A673 (cell line): Measurements from ENCODE around the gene EFNA5. TPM values are rescaled to one million over a fixed set of nuclear protein-coding genes. Genes with fewer than 3 reads are reported as not detected.

Source experiments
- BruUV-seq: library from RNA; stranded (reverse); fragments of 400-500 nt; replicated peaks from 2 replicates; lab custom pipeline; 2021; lab: Mats Ljungman, UMichigan
- CTCF ChIA-PET: fragments of 300-600 bp; sonication (Branson Sonifier 250); formaldehyde crosslinking; loops from one replicate; lab custom pipeline; 2022; ENCODE audit warnings: antibody characterized with exemption; lab: Charles Lee
- POLR2A ChIA-PET: fragments of 300-600 bp; sonication (Branson Sonifier 250); formaldehyde crosslinking; loops from one replicate; lab custom pipeline; 2022; ENCODE audit warnings: antibody characterized with exemption; ENCODE audit not compliant: low non-redundant PET; lab: Charles Lee
- DNase-seq: peaks from one replicate; pipeline ENCODE4 v3.0.0-alpha.2; 2015; ENCODE audit warnings: low spot score
- H3K27ac ChIP-seq: fragments of 200-600 bp; sonication (generic); 2 replicates; pipeline ENCODE4 v1.5.1; 2016; ENCODE audit warnings: mixed run types, low read depth, mild to moderate bottlenecking, mixed read lengths, antibody characterized with exemption, low read length; ENCODE audit not compliant: poor library complexity, severe bottlenecking
- H3K27me3 ChIP-seq: fragments of 200-600 bp; sonication (generic); replicated peaks from 2 replicates; pipeline ENCODE4 v1.6.1; 2017; ENCODE audit warnings: mixed run types, low read depth, mild to moderate bottlenecking, mixed read lengths, antibody characterized with exemption, low read length; ENCODE audit not compliant: insufficient read depth, poor library complexity
- H3K36me3 ChIP-seq: fragments of 200-600 bp; sonication (generic); 2 replicates; pipeline ENCODE4 v1.6.1; 2016; ENCODE audit warnings: mixed run types, mild to moderate bottlenecking, mixed read lengths, antibody characterized with exemption, low read length; ENCODE audit not compliant: insufficient read depth, poor library complexity, severe bottlenecking
- H3K4me1 ChIP-seq: fragments of 200-600 bp; sonication (generic); 2 replicates; pipeline ENCODE4 v1.6.1; 2017; ENCODE audit warnings: mixed run types, mild to moderate bottlenecking, mixed read lengths, antibody characterized with exemption, low read length; ENCODE audit not compliant: insufficient read depth, poor library complexity, severe bottlenecking
- H3K4me3 ChIP-seq: fragments of 200-600 bp; sonication (generic); 2 replicates; pipeline ENCODE4 v1.5.1; 2016; ENCODE audit warnings: low read depth, mixed run types, mild to moderate bottlenecking, mixed read lengths, low read length; ENCODE audit not compliant: poor library complexity, severe bottlenecking
- H3K9me3 ChIP-seq: fragments of 200-600 bp; sonication (generic); 2 replicates; pipeline ENCODE4 v1.6.1; 2016; ENCODE audit warnings: mixed run types, low read depth, mild to moderate bottlenecking, mixed read lengths, antibody characterized with exemption, low read length; ENCODE audit not compliant: poor library complexity, severe bottlenecking
- EZH2 ChIP-seq: fragments of 200-600 bp; sonication (generic); IDR thresholded peaks from 2 replicates; pipeline ENCODE4 v1.6.1; 2017; ENCODE audit warnings: borderline replicate concordance, low read depth, mild to moderate bottlenecking, mixed read lengths, antibody characterized with exemption, low read length; ENCODE audit not compliant: poor library complexity, severe bottlenecking
- intact Hi-C: fragments of 100-400 bp; cut with micrococcal nuclease; formaldehyde crosslinking; loops from one replicate; pipeline ENCODE4 v1.10.0; 2022; ENCODE audit not compliant: unreplicated experiment
- total RNA-seq: library from RNA; stranded (reverse); gene quantifications from 2 replicates; pipeline ENCODE4 v1.2.3, GENCODE V29; 2021
- TF ChIP-seq, protein P1 (sequence below): fragments of 300-800, 200-600 bp; sonication (generic); conservative IDR thresholded peaks from 2 replicates; pipeline ENCODE4 v1.5.1; 2017; ENCODE audit warnings: low read depth, mild to moderate bottlenecking, antibody characterized with exemption, low read length, moderate library complexity, mixed read lengths

Gene EFNA5
- total RNA-seq, 1 experiment from 2014 or later = 16.7 TPM

DNA sequence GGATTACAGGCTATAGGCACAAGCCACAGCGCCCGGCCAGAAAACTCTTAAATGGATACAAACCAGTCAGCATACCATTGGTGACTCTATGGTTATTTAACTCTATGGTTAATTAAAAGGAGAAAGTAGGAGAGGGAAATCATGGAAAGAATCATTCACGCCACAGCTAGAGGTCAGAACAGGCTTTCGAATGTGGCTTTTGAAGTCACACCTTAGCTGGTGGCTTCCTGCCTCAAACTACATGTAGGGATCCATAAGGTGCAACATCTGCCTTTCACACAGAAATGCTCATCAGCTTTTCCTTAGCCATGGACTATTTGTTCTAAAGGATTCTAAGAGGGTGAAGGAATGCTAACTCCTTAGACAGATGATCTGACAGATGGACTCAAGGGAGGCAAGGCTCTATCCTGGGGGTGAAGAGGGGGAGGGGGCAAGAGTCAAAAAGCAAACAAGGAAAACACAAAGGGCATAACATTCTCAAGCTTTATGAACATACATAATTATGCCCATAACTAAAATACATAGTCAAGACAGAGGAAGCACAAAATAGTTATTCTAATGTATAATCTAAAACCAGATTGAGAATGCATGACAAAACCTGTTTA is 130.9 kb downstream of the EFNA5 start:
- no TSS peak for BruUV-seq
- Histone ChIP-seq H3K36me3 (no peaks in the 10 kb centered on the region), H3K4me3 (no peak overlapping the region), H3K27me3 (no peaks in the 10 kb centered on the region), H3K4me1 (peaks cover 13% of the 10 kb centered on the region), H3K27ac (no peak overlapping the region), H3K9me3 (no peaks in the 10 kb centered on the region)
- TF ChIP-seq, protein P1, sequence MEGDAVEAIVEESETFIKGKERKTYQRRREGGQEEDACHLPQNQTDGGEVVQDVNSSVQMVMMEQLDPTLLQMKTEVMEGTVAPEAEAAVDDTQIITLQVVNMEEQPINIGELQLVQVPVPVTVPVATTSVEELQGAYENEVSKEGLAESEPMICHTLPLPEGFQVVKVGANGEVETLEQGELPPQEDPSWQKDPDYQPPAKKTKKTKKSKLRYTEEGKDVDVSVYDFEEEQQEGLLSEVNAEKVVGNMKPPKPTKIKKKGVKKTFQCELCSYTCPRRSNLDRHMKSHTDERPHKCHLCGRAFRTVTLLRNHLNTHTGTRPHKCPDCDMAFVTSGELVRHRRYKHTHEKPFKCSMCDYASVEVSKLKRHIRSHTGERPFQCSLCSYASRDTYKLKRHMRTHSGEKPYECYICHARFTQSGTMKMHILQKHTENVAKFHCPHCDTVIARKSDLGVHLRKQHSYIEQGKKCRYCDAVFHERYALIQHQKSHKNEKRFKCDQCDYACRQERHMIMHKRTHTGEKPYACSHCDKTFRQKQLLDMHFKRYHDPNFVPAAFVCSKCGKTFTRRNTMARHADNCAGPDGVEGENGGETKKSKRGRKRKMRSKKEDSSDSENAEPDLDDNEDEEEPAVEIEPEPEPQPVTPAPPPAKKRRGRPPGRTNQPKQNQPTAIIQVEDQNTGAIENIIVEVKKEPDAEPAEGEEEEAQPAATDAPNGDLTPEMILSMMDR = no peak
- no peak for TF ChIP-seq EZH2
- POLR2A ChIA-PET = no interaction called here
- CTCF ChIA-PET = no interaction called here
- intact Hi-C loops = no loop called here
- DNase-seq = no peak

DNA sequence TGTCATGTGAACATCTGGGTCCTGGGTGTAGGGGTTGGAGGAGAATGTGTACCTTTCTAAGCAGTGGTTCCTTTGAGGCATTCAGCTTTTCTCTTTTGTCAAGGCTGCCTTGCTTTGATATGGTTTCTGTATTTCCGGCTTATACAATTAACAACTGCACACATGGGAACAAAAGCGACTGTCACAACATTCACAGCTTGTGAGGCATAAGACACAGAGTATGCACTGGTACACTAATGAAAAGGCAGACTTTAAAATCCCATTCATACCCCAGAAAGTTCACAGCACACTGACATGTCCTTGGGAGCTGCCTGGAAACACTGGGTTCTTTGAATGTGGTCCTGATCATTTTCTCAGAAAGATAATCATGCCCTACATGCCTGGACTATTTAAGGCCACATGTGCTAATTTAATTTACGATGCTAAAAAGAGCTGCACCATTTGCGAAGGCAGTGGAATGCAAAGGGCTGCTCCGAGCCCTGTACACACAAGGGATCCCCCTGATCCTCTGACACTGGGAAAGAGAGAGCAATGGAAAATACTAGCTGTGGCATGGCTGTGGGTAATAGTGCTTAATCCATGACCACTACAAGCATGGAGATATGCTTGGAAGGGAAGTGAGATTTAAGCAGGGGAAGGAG is 131.8 kb downstream of the EFNA5 start:
- intact Hi-C loops = no loop called here
- no peak for DNase-seq
- ChIA-PET CTCF (no interaction called here), POLR2A (no interaction called here)
- H3K4me1 ChIP-seq = peaks cover 13% of the 10 kb centered on the region
- H3K9me3 ChIP-seq = no peaks in the 10 kb centered on the region
- no peak overlapping the region for H3K27ac ChIP-seq
- H3K27me3 ChIP-seq = no peaks in the 10 kb centered on the region
- BruUV-seq = no TSS peak
- TF ChIP-seq, protein P1 = no peak
- H3K4me3 ChIP-seq = no peak overlapping the region
- H3K36me3 ChIP-seq = no peaks in the 10 kb centered on the region

DNA sequence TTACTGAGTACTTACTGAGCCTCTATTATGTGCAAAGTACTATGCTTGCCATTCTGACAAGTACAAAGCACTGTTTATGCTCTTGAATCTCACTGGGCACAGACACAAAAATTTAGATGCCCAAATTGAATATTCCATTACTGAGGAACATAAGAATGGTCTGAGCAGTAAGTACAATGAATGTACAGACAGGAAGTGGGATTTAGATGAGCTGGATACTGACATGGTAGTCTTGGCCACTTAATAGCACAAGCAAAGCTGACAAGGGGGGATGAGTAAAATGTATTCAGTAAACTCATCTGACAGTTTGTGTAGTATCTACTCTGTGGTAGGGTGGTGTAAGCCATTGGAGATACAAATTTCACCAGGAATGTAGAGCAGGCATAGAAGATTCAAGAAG is 132.4 kb downstream of the EFNA5 start:
- ChIA-PET CTCF (no interaction called here), POLR2A (no interaction called here)
- no peaks in the 10 kb centered on the region for H3K9me3 ChIP-seq
- DNase-seq = peak; percentile 19
- H3K4me1 ChIP-seq = peaks cover 13% of the 10 kb centered on the region
- intact Hi-C loops = no loop called here
- BruUV-seq = no TSS peak
- TF ChIP-seq, protein P1 = no peak
- TF ChIP-seq EZH2 = no peak
- no peaks in the 10 kb centered on the region for H3K27me3 ChIP-seq
- H3K36me3 ChIP-seq = no peaks in the 10 kb centered on the region
- H3K4me3 ChIP-seq = no peak overlapping the region
- no peak overlapping the region for H3K27ac ChIP-seq
